Measurements from ENCODE around the gene USH1C. TPM values are rescaled to one million over a fixed set of nuclear protein-coding genes. Genes with fewer than 3 reads are reported as not detected.

The USH1C gene
- total and polyA plus RNA-seq, 9 of the 15 experiments (the other 6 are each of a cell fraction or from before 2014, with no cell fraction given) = 0.04 TPM; not detected in 8

DNA sequence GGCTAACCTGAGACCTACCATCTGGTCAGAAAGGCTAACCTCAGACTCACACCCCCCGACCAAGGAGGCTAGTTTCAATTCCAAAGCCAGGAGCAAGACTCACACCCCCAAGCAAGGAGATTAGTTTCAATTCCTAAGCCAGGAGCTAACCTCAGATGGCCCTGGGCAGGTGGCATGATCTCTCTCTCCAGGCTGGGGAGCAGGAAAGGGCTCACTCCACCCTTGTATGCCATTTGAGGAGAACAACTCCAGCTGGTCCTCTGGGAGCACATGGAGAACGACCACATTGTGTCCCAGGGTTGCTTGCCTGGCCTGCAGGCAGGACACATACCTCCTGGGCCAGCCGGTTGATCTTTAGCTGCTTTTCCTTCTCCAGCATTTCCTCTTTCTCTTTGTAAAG lies 32.6 kb downstream of the USH1C start:
- Histone ChIP-seq H4K20me1 (replicated peaks; ENCODE audit: control insufficient read depth, insufficient read depth, low read length) (no peaks in the 10 kb centered on the region; the same call in 1 of the 2 replicates), H3K27me3 (ENCODE audit: control insufficient read depth in 2 of 2, insufficient read depth in 2 of 2, low read length in 2 of 2) (peaks cover 9 to 46% of the 10 kb centered on the region in 2 experiments), H3K4me2 (ENCODE audit: insufficient read depth, low read length) (no peak overlapping the region), H3K4me1 (replicated peaks in 1 of 2; ENCODE audit: control insufficient read depth in 2 of 2, insufficient read depth in 2 of 2, low read length in 2 of 2) (no peaks in the 10 kb centered on the region), H3K9ac (ENCODE audit: insufficient read depth in 1 of 2, low read depth in 2 of 2, low read length in 2 of 2) (no peak overlapping the region), H3K79me2 (ENCODE audit: control insufficient read depth, insufficient read depth, low read length) (no peaks in the 10 kb centered on the region), H3K9me3 (replicated peaks; ENCODE audit: control insufficient read depth, insufficient read depth, low read depth, low read length) (no peaks in the 10 kb centered on the region), H2AFZ (ENCODE audit: low read depth, low read length) (no peak overlapping the region), H3K27ac (ENCODE audit: extremely low read depth, low read depth, low read length) (no peak overlapping the region), H3K4me3 (no peak overlapping the region), H3K36me3 (ENCODE audit: control insufficient read depth, insufficient read depth, low read length) (no peaks in the 10 kb centered on the region), H3K9me1 (ENCODE audit: control insufficient read depth, insufficient read depth, low read length) (no peaks in the 10 kb centered on the region)
- POLR2A ChIA-PET = interaction anchor here (0.6 to 1.0 kb wide), 3 partner anchors 9 to 36 kb away, joined by 3 to 5 read pairs (median 4); no protein-coding TSS in a partner anchor
- no TSS peak for BruUV-seq (replicated peaks)
- DNase-seq (ENCODE audit: extremely low read depth in 1 of 4, low spot score in 3 of 4) = no peak
- no peak for ATAC-seq
- in situ Hi-C loops (cut with MboI) (no loop called here), intact Hi-C loops (cut with micrococcal nuclease) (no loop called here)
- no peak for FAIRE-seq
- 0% methylated on average over 3 of the region's 3 CpGs for WGBS (ENCODE audit: insufficient coverage, low coverage, missing lambda C conversion rate)
- no peak for TF ChIP-seq ZNF133 (CRISPR knock-in tag; IDR thresholded peaks at IDR 0.05)
- TF ChIP-seq HSF4 (CRISPR knock-in tag; IDR thresholded peaks at IDR 0.05; ENCODE audit: borderline replicate concordance) = no peak
- no peak for TF ChIP-seq HNRNPL (IDR thresholded peaks at IDR 0.05; ENCODE audit: low read depth, low read length)
- TF ChIP-seq BACH1 (tag; IDR thresholded peaks at IDR 0.05) = no peak
- no peak for TF ChIP-seq ARID1B (IDR thresholded peaks at IDR 0.05)
- TF ChIP-seq MYC (IDR thresholded peaks at IDR 0.05; ENCODE audit: low read depth, low read length) = no peak
- TF ChIP-seq MYC (CRISPR knock-in tag; IDR thresholded peaks at IDR 0.05; ENCODE audit: borderline replicate concordance, low read depth) = no peak
- no peak for TF ChIP-seq XRCC4 (IDR thresholded peaks at IDR 0.05; ENCODE audit: extremely low read depth, insufficient read depth, insufficient read length)
- TF ChIP-seq, protein P1, sequence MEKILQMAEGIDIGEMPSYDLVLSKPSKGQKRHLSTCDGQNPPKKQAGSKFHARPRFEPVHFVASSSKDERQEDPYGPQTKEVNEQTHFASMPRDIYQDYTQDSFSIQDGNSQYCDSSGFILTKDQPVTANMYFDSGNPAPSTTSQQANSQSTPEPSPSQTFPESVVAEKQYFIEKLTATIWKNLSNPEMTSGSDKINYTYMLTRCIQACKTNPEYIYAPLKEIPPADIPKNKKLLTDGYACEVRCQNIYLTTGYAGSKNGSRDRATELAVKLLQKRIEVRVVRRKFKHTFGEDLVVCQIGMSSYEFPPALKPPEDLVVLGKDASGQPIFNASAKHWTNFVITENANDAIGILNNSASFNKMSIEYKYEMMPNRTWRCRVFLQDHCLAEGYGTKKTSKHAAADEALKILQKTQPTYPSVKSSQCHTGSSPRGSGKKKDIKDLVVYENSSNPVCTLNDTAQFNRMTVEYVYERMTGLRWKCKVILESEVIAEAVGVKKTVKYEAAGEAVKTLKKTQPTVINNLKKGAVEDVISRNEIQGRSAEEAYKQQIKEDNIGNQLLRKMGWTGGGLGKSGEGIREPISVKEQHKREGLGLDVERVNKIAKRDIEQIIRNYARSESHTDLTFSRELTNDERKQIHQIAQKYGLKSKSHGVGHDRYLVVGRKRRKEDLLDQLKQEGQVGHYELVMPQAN (IDR thresholded peaks at IDR 0.05; ENCODE audit: borderline replicate concordance) = no peak
- TF ChIP-seq NCOA4 (IDR thresholded peaks at IDR 0.05; ENCODE audit: partially characterized antibody) = no peak
- TF ChIP-seq, protein P2, sequence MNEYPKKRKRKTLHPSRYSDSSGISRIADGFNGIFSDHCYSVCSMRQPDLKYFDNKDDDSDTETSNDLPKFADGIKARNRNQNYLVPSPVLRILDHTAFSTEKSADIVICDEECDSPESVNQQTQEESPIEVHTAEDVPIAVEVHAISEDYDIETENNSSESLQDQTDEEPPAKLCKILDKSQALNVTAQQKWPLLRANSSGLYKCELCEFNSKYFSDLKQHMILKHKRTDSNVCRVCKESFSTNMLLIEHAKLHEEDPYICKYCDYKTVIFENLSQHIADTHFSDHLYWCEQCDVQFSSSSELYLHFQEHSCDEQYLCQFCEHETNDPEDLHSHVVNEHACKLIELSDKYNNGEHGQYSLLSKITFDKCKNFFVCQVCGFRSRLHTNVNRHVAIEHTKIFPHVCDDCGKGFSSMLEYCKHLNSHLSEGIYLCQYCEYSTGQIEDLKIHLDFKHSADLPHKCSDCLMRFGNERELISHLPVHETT (CRISPR knock-in tag; conservative IDR thresholded peaks at IDR 0.05 in 1 of 2, IDR thresholded peaks at IDR 0.05 in 1 of 2) = no peak
- no peak for TF ChIP-seq CHD2 (IDR thresholded peaks at IDR 0.05; ENCODE audit: low read depth, low read length)
- no peak for TF ChIP-seq GTF2F1 (IDR thresholded peaks at IDR 0.05; ENCODE audit: low read depth, low read length)
- no peak for TF ChIP-seq GATA2 (CRISPR knock-in tag; IDR thresholded peaks at IDR 0.05)
- no peak for TF ChIP-seq NR3C1 (CRISPR knock-in tag; IDR thresholded peaks at IDR 0.05)
- TF ChIP-seq, protein P3, sequence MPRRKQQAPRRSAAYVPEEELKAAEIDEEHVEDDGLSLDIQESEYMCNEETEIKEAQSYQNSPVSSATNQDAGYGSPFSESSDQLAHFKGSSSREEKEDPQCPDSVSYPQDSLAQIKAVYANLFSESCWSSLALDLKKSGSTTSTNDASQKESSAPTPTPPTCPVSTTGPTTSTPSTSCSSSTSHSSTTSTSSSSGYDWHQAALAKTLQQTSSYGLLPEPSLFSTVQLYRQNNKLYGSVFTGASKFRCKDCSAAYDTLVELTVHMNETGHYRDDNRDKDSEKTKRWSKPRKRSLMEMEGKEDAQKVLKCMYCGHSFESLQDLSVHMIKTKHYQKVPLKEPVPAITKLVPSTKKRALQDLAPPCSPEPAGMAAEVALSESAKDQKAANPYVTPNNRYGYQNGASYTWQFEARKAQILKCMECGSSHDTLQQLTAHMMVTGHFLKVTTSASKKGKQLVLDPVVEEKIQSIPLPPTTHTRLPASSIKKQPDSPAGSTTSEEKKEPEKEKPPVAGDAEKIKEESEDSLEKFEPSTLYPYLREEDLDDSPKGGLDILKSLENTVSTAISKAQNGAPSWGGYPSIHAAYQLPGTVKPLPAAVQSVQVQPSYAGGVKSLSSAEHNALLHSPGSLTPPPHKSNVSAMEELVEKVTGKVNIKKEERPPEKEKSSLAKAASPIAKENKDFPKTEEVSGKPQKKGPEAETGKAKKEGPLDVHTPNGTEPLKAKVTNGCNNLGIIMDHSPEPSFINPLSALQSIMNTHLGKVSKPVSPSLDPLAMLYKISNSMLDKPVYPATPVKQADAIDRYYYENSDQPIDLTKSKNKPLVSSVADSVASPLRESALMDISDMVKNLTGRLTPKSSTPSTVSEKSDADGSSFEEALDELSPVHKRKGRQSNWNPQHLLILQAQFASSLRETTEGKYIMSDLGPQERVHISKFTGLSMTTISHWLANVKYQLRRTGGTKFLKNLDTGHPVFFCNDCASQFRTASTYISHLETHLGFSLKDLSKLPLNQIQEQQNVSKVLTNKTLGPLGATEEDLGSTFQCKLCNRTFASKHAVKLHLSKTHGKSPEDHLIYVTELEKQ (CRISPR knock-in tag; IDR thresholded peaks at IDR 0.05) = no peak
- no peak for TF ChIP-seq L3MBTL2 (IDR thresholded peaks at IDR 0.05)
- CTCF ChIA-PET (ENCODE audit: low intra/inter-chr PET ratio) = no interaction called here
